ENCODE measurements around the gene BASP1. TPM values are rescaled to one million over a fixed set of nuclear protein-coding genes. Genes with fewer than 3 reads are reported as not detected.

The BASP1 gene
- total RNA-seq, 4 donors from 2014 or later = 19.8 to 53.9 (median 32.5) TPM

GRCh38 chr5:17185773-17186172 is 31.7 kb upstream of the BASP1 start:
- ATAC-seq (ENCODE audit: low FRiP score) (peak; percentile 61), DNase-seq (ENCODE audit: low spot score) (no peak)
- no peak for TF ChIP-seq CTCF (IDR thresholded peaks at IDR 0.05)

- TF ChIP-seq CTCF (IDR thresholded peaks at IDR 0.05) = no peak
- no peak for DNase-seq (ENCODE audit: low spot score)
Measured at GRCh38 chr5:17186256-17186655, 31.2 kb upstream of the BASP1 start.

GRCh38 chr5:17187011-17187785 is 30.2 kb upstream of the BASP1 start:
- no peak for TF ChIP-seq CTCF (IDR thresholded peaks at IDR 0.05)
- no peak for DNase-seq (ENCODE audit: low spot score)
- ATAC-seq (ENCODE audit: low FRiP score) = no peak

More at GRCh38 chr5:17186256-17186655, 31.2 kb upstream of the BASP1 start:
- peak; percentile 4 for ATAC-seq (ENCODE audit: low FRiP score)

GRCh38 chr5:17187786-17188170 is 29.7 kb upstream of the BASP1 start:
- ATAC-seq (ENCODE audit: low FRiP score) (no peak), DNase-seq (ENCODE audit: low spot score) (no peak)
- no peak for TF ChIP-seq CTCF (IDR thresholded peaks at IDR 0.05)

GRCh38 chr5:17189381-17190036 is 27.9 kb upstream of the BASP1 start:
- DNase-seq (ENCODE audit: low spot score) (peak; percentile 98), ATAC-seq (ENCODE audit: low FRiP score) (no peak)
- TF ChIP-seq CTCF (IDR thresholded peaks at IDR 0.05) = peak in 2 of 3 donors; percentile 15 to 65

GRCh38 chr5:17190242-17190778 is 27.1 kb upstream of the BASP1 start:
- no peak for DNase-seq (ENCODE audit: low spot score)
- peak in 1 of 3 donors; percentile 37 for TF ChIP-seq CTCF (IDR thresholded peaks at IDR 0.05)
- ATAC-seq (ENCODE audit: low FRiP score) = peak; percentile 60

All from omental fat pad (tissue), 4 donors.